Measurements from ENCODE around the gene ESR2.
"Not testable (repeated sequence)": the region's sequence is repeated elsewhere in the genome, so short reads cannot be mapped to it uniquely, and the experiment has no call there.

ESR2 gene

GRCh38 chr14:64123241-64123822 lies 170.8 kb downstream of the ESR2 start:
- no peak for DNase-seq

- no peak for DNase-seq
Observed at GRCh38 chr14:64119980-64120379, 174.2 kb downstream of the ESR2 start.

DNA sequence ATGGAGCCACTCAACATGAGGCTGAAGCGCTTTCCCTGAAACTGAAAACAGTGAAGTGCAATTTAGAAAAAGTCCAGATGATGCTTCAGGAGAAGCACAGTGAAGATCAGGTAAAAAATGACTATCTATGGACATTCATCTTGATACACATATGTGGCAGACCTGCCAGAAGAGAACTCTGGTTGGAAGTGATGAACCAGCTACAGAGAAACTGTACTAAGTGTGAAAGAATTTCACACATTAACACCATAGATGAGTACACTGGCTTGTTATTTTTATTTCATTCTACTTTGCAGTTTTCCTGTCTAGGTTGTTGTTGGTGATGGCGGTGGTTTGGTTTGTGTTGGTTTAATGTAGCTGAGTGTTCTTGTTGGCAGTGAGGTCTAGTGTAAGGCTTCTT lies 174.7 kb downstream of the ESR2 start:
- DNase-seq, result no peak

- no peak for DNase-seq
Observed at GRCh38 chr14:64118892-64119291, 175.3 kb downstream of the ESR2 start.

GRCh38 chr14:64118403-64118742 lies 175.8 kb downstream of the ESR2 start:
- not testable (repeated sequence) for DNase-seq

DNA sequence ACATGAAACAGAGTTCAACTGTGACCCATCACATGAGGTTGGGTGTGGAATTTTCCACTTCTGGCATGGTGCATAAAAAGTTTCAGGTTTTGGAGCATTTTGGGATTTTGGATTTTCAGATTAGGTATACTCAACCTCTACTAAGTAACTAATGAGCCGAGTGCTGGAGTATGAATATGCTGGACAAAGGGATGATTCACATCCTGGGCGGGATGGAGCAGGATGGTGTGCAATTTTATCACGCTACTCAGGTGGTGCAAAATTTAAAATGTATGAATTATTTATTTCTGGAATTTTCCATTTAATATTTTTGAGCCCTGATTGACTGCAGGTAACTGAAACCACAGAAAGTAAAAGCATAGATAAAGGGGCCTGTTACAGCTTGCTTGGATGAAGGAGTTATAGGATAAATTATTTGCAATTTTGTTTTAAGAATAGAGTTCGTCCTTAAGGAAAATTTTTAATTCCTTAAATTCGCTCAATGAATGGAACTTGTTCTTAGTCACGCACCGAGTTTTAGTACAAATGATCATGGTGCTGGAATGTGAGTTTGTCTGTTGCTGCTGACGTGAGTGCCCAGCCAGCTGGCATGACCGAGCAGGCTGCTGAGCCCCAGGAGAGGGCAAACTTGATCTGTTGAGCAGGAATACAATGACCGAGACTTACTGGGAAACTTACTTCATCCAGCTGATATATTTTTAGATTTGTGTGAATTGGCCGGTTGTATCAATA lies 176.3 kb downstream of the ESR2 start:
- DNase-seq, result no peak

DNA sequence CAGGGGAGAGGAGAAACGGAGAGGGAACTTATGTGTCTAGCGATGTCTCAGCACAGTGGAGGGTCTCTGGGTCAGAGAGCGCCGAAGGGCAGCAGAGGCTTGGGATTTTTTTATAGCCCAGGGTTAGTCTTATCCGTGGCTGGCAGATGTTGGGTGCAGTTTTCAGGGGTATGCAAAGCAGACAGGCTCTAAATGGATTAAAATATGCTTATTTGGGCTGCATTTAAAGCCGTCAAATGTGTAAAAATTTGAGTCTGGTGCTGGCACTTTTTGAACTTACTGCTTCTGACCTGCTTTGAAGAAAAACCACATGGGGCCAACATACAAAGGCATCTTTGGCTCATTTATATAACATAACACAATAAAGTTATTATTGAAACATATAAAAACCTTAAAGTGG lies 178.8 kb downstream of the ESR2 start:
- DNase-seq, result no peak

GRCh38 chr14:64114796-64115195 lies 179.4 kb downstream of the ESR2 start:
- DNase-seq, result no peak

DNA sequence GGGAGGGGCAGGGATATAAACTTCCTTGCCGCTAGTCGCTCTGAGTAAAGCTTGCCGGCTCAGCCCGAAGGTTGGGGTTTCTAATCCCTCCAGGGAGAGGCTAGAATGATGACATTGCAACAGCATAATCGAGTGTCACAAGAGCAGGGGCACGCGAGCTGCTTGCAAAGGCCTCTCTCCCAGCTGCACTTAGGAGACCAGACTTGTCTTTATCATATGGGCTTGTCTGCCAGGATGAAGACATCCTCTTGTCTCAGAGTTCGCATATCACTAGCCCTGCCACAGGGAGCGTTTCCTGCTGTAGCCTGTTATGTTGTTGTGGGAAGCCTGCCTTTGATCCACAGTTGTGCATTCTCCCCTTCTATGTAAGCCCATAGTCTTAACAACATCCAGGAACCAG lies 180.0 kb downstream of the ESR2 start:
- DNase-seq, result no peak

DNA sequence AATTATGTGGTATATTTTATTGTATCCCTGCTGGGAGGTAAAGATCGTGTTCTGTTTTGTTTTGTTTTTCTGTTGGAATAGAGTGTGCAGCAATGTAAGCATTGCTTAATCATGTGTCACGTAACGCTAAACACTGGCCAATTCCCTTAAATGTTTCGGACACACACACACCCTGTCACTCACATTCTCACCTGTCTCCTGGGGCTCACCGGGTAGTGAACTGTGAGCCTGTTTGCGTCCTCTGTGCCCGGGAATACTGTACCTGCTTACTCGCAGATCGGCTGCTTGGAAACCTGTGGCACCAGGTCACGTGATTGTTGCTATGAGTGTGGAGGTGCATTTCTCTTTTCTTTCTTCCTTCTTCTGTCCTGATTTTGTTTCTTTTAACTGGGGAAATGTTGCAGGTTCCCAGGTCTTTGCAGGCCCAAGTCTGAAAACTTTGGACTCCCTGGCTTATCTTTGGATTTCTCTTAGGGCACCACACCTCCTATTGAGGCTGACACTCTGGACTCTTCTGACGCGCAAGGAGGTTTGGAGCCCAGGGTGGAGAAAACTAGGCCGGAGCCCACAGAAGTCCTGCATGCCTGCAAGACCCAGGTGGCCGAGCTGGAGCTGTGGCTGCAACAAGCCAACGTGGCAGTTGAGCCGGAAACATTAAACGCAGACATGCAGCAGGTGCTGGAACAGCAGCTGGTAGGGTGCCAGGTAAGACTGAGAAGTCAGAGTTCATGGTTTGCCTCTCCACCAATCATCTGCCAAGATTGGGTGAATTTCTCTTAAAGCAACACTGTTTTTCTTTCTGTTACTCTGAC lies 181.1 kb downstream of the ESR2 start:
- no peak for DNase-seq

DNA sequence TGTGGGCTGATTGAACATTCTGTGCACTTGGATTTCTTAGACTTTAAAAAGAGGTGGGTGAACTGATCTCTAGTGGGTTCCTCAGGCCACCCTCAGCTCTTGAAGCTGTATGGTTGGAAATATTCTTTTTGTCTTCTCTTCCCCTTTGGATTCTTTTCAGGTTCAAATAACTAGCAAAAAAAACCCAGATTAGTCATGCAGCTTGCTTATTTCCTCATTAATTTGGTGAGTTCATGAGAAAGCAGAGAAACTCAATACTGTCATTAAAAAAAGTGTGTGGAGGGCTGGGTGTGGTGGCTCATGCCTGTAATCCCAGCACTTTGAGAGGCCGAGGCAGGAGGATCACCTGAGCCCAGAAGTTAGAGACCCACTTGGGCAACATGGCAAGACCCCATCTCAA lies 183.4 kb downstream of the ESR2 start:
- DNase-seq, result no peak

DNA sequence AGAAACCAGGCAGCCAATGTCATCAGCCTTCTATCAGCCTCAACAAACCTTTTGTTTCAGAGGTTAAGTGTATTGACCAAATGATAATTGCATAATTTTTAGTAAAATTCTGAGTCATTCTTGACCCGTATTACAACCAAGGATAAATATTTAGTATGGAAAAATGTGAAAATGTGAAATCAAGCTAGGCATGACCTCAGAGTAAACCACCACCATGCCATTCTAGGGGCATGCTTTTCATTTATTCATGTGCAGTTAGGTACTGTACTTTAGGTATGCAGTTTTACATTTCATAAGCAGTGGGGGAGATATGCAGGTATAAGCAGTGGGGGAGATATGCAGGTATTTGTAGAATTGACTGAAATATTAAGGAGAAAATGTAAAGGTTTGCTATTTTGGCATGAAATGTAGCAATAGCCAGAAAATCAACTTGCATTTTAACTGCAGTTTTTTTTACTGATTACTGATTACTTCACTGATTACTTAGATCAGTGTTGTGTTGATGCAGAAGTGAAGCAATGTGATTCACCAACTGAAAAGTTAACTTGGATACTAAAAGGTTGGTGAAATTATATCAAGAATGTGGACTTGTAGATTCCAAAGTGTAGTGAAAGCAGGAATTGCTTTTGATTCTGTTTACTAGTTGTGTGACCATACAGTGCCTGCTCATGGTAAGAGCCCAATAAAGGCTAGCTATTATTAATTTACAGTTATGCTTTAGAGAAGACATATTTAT lies 184.2 kb downstream of the ESR2 start:
- no peak for DNase-seq

DNA sequence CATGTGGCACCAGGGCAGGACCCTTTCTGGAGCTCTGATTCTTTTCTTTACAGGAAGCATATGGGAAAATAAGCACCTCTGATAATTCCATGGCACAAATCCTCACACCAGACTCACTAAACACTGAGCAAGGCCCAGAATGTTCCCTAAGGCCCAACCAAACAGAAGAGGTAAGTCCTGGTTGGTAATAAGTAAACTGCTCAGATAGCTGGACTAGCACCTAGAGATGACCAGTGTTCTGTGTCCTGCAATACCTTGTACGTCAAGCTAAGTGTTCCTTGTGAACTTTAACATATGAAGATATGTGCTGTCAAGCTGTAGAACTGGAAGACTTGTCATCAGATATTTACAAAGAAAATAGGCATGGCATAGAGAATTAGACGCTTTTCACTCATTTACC lies 186.7 kb downstream of the ESR2 start:
- DNase-seq, result no peak

DNA sequence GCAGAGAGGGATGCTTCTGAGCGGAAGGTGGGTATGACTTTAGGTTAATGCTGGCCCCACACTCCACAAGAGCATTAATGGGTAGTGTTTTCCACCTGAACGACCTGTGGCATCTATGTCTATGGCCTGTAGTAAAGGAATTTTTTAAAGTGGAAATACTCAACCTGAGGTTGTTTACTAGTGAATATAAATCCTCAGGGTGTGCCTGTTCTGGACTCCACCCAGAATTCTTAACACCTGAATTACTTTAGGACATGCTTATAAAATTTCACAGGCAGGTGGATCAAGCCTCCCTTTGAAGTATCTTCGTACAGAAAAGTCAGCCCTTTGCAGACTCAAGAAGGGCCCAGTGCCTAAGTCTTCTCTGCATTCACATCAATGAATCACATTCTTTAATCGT lies 196.1 kb downstream of the ESR2 start:
- DNase-seq, result no peak

DNA sequence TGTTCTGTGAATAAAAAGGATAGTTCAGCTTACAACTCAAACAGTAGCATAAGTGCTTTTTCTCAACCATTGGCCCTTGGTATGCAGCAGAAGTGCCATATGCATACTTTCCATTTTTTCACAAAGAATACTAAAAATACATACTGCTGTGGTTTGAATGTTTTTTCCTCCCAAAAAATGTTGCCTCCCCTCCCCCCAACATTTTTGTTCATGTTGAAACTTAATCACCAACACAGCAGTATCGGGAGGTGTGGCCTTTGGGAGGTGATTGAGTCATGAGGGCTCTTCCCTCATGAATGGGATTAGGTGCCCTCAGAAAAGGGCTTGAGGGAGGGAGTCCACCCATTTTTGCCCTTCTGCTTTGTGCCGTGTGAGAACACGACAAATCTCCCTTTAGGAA lies 198.6 kb downstream of the ESR2 start:
- no peak for DNase-seq

DNA sequence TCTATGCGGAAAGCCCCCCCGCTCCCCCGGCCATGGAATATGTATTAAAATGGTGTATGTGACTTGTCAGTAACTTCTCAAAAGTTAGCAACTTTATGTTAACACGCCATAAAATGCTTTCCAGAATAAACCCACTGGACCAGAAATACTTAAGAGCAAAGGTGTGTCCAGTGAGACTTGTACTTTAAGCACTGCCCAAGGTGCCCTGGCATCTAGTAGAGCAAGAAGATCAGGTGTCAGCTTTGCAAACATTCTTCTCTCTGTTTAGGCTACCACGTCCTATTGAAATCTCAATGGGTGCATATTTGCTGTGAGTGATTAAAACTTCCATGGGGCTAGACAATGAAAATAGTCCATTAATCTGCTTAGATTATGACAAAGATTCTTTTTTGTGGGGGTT lies 201.2 kb downstream of the ESR2 start:
- DNase-seq, result no peak

GRCh38 chr14:64092338-64092737 lies 201.8 kb downstream of the ESR2 start:
- no peak for DNase-seq

- no peak for DNase-seq
Observed at GRCh38 chr14:64091217-64091616, 203.0 kb downstream of the ESR2 start.

DNA sequence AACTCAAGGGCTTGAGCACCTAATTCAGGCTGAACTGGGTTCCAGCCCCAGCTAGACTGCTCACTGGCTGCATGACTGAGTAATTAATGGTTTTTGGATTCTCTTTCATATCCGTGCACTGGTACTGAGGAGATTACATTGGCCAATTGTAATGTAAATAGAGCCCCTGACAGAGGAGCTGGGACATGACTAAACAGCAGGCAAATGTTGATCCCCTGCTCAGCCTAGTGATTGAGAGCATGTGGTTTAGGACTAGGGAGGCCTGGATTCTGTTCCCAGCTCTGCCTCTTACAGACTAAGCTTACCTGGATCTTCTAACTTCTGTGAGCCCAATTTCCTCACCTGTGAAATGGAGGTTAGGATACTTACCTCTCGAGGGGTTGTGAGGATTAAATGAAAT lies 204.3 kb downstream of the ESR2 start:
- no peak for DNase-seq

DNA sequence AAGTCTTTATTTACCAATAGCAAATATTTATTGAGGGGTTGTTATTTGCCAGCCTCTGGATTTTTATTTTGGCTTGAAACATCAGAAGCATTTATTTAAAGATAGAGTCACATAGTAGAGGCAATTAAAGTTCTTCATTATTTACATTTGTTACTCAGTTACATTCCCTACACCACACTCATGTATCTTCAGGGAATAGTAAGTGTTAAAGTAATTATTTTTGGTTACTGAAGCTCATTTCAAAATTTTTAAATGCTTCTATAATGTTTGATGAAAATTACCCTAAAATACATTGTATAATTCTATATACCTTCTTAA lies 205.6 kb downstream of the ESR2 start:
- DNase-seq, result no peak

DNA sequence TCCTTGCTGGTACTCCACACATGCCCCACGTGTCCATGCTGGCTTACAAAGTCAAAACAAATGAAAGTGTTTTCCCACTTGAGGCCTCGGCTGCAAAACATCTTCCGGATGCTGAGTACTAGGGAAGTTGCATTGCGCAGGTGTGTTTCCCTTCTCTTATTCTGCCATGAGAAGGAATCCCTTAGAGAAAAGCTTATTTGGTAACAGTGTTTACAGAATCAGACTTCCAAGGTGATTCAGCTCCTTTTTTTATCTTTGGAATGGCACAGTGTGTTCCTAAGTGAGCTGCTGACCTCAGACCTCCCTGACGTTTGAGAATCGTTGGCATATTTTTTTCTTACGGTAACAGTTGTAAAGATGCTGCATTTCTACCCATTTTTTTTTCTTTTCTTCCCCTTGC lies 211.3 kb downstream of the ESR2 start:
- DNase-seq, result no peak

DNA sequence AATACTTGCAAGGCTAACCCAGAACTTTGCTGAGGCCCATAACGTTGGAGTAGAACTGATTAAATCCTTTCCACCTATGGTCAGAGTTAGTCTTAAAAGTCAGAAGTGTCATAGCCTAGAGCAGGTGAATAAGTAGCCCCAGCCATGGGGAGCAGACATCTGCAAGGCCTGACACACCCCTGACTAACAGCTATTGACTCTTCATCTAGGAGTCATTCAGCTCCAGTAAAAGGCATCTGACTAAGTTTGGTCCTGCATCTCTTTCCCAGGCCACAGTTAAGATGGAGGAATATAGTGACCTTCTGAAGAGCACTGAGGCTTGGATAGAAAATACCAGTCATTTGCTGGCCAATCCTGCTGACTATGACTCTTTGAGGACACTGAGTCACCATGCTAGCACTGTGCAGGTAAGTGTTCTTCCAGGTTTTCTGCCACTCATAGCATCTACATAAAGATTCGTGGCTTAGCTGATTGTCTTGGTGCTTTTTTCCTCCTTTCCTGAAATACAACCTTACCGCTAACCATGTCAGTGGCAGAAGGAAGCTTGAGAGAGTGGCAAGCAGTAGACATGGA lies 212.9 kb downstream of the ESR2 start:
- DNase-seq, result no peak

GRCh38 chr14:64080452-64080851 lies 213.7 kb downstream of the ESR2 start:
- DNase-seq, result no peak

DNA sequence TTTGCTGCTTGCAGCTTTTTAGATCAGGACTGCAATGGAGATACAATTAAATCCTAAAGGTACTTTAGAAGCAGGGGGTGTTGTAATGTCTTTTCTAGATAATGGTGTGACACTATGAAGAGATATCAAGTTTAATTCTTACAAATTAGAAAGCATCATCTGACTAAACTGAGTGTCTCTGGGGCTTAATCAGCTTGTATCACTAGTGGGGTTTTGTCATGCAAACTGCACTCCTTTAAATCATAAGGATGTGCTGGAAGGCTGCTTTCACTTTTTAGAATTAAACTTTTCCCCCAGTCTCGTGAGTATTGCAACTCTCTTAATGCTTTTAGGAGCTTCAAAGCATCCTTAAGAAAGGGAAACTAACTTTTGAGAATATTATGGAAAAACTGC lies 218.6 kb downstream of the ESR2 start:
- DNase-seq, result no peak

Measured in stimulated activated CD4-positive, alpha-beta T cell treated with anti-CD3 and anti-CD28 coated beads, Interleukin-12 subunit alpha, Interleukin-12 subunit beta, amount 100 ng/mL, for 4 hours (primary cell).